ENCODE measurements around the gene ZFP42.

DNA sequence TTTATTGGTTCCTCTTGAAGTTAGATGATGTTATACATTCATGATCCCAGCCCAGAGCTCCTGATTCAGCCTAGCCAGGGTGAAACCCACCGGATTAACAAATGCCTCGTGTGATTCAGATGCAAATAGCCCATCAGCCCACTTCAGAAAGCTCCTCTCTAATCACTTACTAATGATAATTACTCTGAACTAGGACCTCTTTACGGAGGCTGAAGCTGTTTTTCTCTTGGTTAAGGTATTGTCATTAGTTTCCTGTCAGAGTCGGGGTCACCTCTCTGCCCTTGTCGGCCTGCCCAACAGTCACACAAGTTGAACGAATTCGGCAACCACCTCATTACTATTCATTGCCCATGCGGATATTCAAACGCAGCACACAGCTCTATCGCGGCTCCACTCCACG lies 36.6 kb downstream of the ZFP42 start:
- TF ChIP-seq POLR2A (IDR thresholded peaks at IDR 0.05; ENCODE audit: low read depth, low read length) (no peak), POLR2AphosphoS5 (IDR thresholded peaks at IDR 0.05; ENCODE audit: low read depth, low read length) (no peak), TAF1 (IDR thresholded peaks at IDR 0.05; ENCODE audit: borderline replicate concordance, low read depth, low read length) (no peak)
